ENCODE results near the gene NOS2. TPM values are rescaled to one million over a fixed set of nuclear protein-coding genes. Genes with fewer than 3 reads are reported as not detected.
A peak's percentile ranks its signal among the peaks of the same experiment; 100 is the strongest.
"Not testable (repeated sequence)": the region's sequence is repeated elsewhere in the genome, so short reads cannot be mapped to it uniquely, and the experiment has no call there.

The NOS2 gene
- total RNA-seq, 2 donors from 2014 or later, result 11.6 to 48.3 TPM

GRCh38 chr17:27764589-27764988, 35.7 kb downstream of the NOS2 start:
- ATAC-seq, result no peak
- no peak for DNase-seq
- intact Hi-C loops (cut with DNase I, micrococcal nuclease), result no loop called here

GRCh38 chr17:27762527-27763305, 37.6 kb downstream of the NOS2 start:
- peak in 1 of 2 donors; percentile 31 for DNase-seq
- no peak for ATAC-seq
- intact Hi-C loops (cut with DNase I, micrococcal nuclease), result no loop called here

GRCh38 chr17:27760931-27761330, 39.4 kb downstream of the NOS2 start:
- DNase-seq; intact Hi-C loops (cut with DNase I, micrococcal nuclease); ATAC-seq: not testable (repeated sequence)

- ATAC-seq (peak; percentile 49), DNase-seq (peak in 1 of 2 donors; percentile 70)
- intact Hi-C loops (cut with DNase I, micrococcal nuclease), result no loop called here
These were observed 40.1 kb downstream of the NOS2 start for GRCh38 chr17:27760069-27760885.

- ATAC-seq, result no peak
- intact Hi-C loops (cut with DNase I, micrococcal nuclease), result loop anchor here in 1 of 2 donors (5.0 kb wide), 1 partner anchor 107 kb away; no protein-coding TSS in a partner anchor
- no peak for DNase-seq
These were observed 40.8 kb downstream of the NOS2 start for GRCh38 chr17:27759528-27759927.

GRCh38 chr17:27756467-27757371, 43.6 kb downstream of the NOS2 start:
- DNase-seq (peak; percentile 30 to 66), ATAC-seq (peak; percentile 47)
- intact Hi-C loops (cut with DNase I, micrococcal nuclease), result loop anchor here in 1 of 2 donors (5.0 kb wide), 1 partner anchor 104 kb away; no protein-coding TSS in a partner anchor

- DNase-seq, result peak in 1 of 2 donors; percentile 21
- no peak for ATAC-seq
- intact Hi-C loops (cut with DNase I, micrococcal nuclease), result loop anchor here in 1 of 2 donors (5.0 kb wide), 1 partner anchor 104 kb away; no protein-coding TSS in a partner anchor
These were observed 44.4 kb downstream of the NOS2 start for GRCh38 chr17:27755706-27756466.

- intact Hi-C loops (cut with DNase I, micrococcal nuclease), result no loop called here
- ATAC-seq, result no peak
- DNase-seq, result peak in 1 of 2 donors; percentile 12
These were observed 45.8 kb downstream of the NOS2 start for GRCh38 chr17:27754549-27754948.

- intact Hi-C loops (cut with DNase I, micrococcal nuclease), result not testable (repeated sequence)
These were observed 46.6 kb downstream of the NOS2 start for GRCh38 chr17:27753726-27754125.

GRCh38 chr17:27752831-27753619, 47.3 kb downstream of the NOS2 start:
- peak in 1 of 2 donors; percentile 10 for DNase-seq

More at GRCh38 chr17:27753726-27754125, 46.6 kb downstream of the NOS2 start:
- not testable (repeated sequence) for ATAC-seq
- DNase-seq, result peak in 1 of 2 donors; percentile 12

GRCh38 chr17:27751622-27752490, 48.5 kb downstream of the NOS2 start:
- no peak for ATAC-seq
- DNase-seq, result peak in 1 of 2 donors; percentile 12
- intact Hi-C loops (cut with DNase I, micrococcal nuclease), result no loop called here

More at GRCh38 chr17:27752831-27753619, 47.3 kb downstream of the NOS2 start:
- ATAC-seq, result peak; percentile 42
- intact Hi-C loops (cut with DNase I, micrococcal nuclease), result not testable (repeated sequence)

- intact Hi-C loops (cut with DNase I, micrococcal nuclease), result no loop called here
- ATAC-seq (no peak), DNase-seq (peak in 1 of 2 donors; percentile 5)
These were observed 49.2 kb downstream of the NOS2 start for GRCh38 chr17:27751166-27751565.

GRCh38 chr17:27749562-27750150, 50.7 kb downstream of the NOS2 start:
- DNase-seq, result peak in 1 of 2 donors; percentile 9
- ATAC-seq; intact Hi-C loops (cut with DNase I, micrococcal nuclease): not testable (repeated sequence)

GRCh38 chr17:27748360-27748825, 51.9 kb downstream of the NOS2 start:
- intact Hi-C loops (cut with DNase I, micrococcal nuclease), result no loop called here
- no peak for ATAC-seq
- DNase-seq, result no peak
